ENCODE measurements around the gene HERPUD1.

The HERPUD1 gene

DNA sequence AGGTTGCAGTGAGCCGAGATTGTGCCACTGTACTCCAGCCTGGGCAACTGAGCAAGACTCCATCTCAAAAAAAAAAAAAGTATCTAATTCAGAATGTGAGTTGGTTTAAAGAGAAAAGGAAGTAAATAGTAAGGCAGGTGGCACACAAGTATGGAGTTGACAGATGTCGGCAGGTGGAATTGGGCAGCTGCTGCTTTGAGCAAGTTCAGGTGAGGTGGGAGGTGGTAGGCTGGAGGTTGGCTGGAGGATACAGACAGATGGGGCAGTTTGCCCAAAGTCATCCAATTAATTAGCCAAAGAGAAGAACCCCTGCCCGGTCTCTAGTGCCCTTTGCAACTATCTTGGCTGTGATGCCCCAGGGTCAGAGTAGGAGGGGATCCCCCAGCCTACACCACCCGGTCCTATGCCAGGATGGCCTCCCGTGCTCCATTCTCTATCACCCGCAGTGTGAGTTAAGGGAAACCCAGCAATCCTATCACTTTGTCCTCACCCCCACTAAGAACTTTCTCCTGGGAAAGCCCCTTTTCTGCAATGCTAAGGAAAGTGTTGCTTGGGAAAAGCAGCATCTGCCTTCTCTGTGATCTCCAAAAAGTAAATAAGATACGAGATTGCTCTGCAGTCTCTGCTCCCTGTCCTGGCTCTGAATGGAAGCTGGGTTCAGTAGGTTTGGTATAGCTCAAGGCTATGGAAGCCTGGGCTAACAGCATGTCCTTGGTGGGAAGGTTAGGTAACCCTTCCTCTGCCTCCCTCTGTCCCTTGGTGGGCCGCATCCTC is 34.7 kb upstream of the HERPUD1 start:
- TF ChIP-seq CTCF (IDR thresholded peaks at IDR 0.05; ENCODE audit: control insufficient read depth, extremely low read depth, insufficient read depth) = no peak
- no peak overlapping the region for H3K4me3 ChIP-seq (ENCODE audit: low read depth, low read length)

DNA sequence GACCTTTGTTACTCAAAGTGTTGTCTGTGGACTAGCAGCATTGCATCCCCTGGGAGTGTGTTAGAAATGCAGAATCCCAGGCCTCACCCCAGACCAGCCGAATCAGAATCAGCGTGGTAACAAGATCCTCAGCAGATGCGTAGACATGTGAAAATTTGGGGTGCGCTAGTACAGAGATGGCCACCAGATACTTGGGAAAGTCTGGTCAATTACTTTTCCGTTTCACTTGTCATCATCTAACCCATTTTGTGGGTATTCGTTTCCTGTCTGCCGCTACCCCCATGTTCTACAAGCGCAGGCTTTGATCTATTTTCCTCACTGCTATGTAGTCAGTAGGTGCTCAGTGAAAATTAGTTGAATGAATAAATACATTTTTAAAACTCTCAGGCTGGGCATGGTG is 33.1 kb upstream of the HERPUD1 start:
- DNase-seq (ENCODE audit: low read depth) = no peak
- no peak for TF ChIP-seq CTCF (IDR thresholded peaks at IDR 0.05; ENCODE audit: control insufficient read depth, extremely low read depth, insufficient read depth)
- no peak overlapping the region for H3K4me3 ChIP-seq (ENCODE audit: low read depth, low read length)

More for the DNA sequence above, 34.7 kb upstream of the HERPUD1 start:
- DNase-seq (ENCODE audit: low read depth) = no peak

- H3K4me3 ChIP-seq (ENCODE audit: low read depth, low read length) = no peak overlapping the region
- TF ChIP-seq CTCF (IDR thresholded peaks at IDR 0.05; ENCODE audit: control insufficient read depth, extremely low read depth, insufficient read depth) = no peak
- DNase-seq (ENCODE audit: low read depth) = no peak
Observed at GRCh38 chr16:56903866-56904265, 28.1 kb upstream of the HERPUD1 start.

- no peak overlapping the region for H3K4me3 ChIP-seq (ENCODE audit: low read depth, low read length)
- no peak for TF ChIP-seq CTCF (IDR thresholded peaks at IDR 0.05; ENCODE audit: control insufficient read depth, extremely low read depth, insufficient read depth)
- no peak for DNase-seq (ENCODE audit: low read depth)
Observed at GRCh38 chr16:56907401-56907800, 24.5 kb upstream of the HERPUD1 start.

DNA sequence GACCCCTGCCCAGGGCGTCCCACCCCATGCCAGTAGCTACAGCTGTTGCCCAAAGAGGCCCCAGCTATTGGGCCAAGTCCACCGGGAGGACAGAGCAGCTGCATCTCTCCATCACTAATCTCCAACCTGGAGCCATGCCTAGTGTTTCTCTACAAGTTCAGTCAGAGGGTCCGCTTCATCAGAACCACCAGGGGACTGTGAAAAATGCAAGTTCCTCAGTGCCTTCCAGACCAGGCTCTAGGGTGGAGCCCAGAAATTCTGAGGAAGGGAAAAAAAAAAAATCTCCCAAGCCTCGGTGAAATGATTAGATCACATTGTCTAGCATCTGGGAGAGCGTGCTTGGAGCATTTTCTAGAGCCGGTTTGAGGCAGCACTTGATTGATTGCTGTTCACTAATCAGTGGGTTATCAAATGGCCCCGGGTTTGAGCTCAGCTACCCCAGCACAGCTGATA is 22.4 kb upstream of the HERPUD1 start:
- DNase-seq (ENCODE audit: low read depth) = no peak
- H3K4me3 ChIP-seq (ENCODE audit: low read depth, low read length) = no peak overlapping the region
- TF ChIP-seq CTCF (IDR thresholded peaks at IDR 0.05; ENCODE audit: control insufficient read depth, extremely low read depth, insufficient read depth) = no peak

DNA sequence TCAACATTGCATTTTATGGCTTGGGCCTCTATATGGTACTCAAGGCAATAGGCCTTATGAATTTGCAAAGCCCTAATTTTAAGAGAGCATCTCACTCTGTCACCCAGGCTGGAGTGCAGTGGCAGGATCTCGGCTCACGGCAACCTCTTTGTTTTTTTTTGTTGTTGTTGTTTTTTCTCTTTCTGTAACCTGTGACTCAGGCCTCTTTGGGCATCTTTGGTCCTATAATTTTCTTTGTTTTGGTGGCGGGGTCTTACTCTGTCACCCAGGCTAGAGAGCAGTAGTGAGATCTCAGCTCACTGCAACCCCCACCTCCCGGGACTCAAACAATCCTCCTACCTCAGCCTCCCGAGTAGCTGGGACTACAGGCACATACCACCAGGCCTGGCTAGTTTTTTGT is 21.8 kb upstream of the HERPUD1 start:
- no peak for DNase-seq (ENCODE audit: low read depth)
- TF ChIP-seq CTCF (IDR thresholded peaks at IDR 0.05; ENCODE audit: control insufficient read depth, extremely low read depth, insufficient read depth) = no peak
- no peak overlapping the region for H3K4me3 ChIP-seq (ENCODE audit: low read depth, low read length)

All from LNCaP clone FGC (cell line).